ENCODE measurements around the gene TGM5.
"Not testable (repeated sequence)": the region's sequence is repeated elsewhere in the genome, so short reads cannot be mapped to it uniquely, and the experiment has no call there.

The TGM5 gene

DNA sequence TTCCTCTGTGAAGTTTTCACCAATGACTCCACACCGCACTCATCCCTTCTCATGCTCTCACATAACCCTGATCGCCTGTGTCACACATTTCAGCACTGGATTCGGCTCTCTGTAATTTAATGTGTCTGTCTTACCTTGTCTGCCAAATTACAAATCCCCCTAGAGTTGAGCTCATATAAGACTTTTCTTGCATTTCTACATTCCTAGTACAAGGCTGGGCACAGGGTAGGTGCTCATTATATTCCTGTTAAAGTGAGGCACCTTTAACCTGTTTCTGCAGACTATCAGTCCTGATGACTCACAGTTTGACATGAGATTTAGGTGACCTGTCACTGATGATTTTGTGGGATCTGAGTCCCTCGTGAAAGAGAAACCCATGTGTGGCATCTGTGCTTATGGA is 22.6 kb downstream of the TGM5 start:
- DNase-seq, result no peak

DNA sequence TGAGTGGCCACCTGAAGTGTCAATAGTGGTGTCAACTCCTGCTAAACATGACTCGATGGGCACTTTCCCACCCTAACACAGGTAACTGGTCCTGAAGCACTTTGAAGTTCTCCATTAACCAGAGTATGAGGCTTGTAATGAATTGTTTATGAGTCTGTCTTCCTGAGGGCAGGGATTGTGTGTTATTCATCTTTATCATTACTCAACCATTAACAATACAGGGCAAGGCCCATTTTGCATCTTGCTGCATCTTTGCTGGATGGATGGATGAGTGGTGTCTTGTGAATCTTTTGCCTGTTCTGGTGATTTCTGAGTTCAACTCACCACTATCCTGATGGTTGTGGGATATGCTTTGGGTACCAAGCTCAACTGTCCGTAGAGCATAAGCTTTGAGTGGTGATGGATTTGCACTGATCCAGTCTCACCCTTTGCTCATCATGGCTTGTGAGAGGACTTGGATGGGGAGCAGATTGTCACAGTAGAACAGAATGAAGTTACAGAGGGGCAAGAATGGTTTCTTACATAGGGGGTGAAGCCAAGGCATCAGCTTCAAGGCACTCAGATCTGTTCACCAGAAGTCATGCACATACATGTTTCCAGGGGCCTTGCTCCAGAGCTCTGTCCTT is 23.6 kb downstream of the TGM5 start:
- DNase-seq, result no peak

DNA sequence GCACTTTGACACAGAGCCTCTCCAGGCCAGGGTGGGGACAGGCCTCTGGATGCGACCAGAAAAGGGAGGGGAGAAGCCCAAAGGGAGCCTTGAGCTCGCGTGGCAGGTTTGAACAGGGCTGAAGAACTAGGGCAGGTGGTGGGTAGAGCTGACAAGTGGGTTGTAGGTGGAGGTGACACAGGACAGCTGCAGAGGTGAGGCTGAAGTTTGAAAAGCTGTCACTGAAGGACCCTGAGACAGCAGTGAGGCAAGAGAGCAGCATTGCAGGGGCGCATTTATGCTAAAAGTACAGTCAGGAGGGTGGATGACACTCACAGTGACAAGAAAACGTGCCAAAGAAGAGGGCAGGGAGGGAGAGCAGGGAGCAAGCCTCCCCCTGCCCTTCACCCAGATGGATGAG is 24.1 kb downstream of the TGM5 start:
- DNase-seq, result no peak

DNA sequence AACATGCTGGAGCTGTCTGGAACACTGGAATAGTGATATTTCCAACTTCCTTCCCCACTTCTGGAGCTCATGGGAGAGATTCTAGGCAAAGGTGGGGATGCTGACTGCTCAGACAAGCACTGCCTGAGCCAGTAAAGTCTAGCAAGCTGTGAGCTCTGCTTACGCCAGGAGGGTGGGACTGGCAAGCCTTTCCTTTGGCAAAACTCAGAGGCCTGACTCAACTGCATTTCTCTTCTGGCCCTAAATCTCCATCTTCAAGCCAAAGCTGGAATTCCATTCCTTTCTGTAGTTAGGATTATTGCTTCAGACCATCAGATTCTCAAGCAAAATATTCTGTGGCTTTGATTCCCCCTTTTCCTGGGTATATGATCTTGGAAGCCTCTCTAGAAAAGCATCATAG is 25.6 kb downstream of the TGM5 start:
- DNase-seq, result no peak

DNA sequence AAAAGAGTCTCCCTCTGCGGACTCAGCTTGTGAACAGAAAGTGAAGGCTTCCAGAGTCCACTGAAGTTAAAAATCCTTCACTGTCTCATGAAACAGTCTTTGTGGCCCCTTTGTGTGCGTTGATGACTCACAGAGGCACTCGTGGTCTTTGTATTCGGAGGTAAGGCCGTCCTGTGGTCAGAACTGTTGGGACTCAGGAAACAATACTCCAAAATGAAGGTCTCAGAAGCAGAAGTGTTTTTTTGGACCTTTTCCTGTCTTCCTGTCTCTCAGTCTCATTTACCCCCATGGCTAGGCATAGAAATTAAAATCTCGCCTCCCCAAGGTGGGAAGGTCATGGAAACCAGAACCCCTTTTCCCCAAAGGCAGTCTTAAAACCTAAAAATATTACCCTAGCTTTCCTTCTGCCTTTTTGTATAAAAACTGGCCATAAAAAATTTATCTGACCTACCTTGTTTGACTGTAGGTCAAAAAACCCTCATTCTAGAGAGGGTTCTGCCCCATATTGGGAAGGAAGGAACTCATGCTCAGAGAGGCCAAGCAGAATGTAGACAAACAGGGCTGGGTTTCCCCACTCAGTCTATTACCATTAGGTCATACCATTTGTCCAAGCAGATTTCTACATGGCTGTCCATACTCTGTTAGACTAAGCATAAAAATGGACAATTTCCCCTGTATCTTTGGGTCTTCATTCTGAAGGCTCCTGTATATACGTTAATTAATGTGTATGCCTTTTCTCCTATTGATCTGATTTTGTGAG is 26.8 kb downstream of the TGM5 start:
- no peak for DNase-seq

DNA sequence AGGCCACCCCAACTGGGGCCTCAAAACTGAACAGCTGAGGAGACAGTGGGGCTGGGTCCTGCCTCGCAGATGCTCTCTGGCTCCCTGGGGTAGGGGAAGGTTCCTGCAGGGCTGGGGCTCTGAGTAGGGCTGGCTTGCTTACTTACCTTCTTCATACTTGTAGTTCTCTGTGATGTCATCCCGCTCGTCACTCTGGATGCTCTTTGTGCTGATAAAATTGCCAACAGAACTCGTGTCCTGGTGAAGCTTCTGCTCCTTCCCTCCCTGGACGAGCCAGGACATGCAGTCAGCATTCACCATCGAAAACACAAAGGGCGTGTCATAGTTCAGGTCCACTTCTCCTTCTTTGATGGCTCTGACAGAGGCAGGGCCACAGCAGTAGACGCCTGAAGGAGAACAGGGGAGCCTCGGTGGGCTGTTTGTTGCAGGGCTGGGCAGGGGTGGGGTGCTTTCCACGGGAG is 28.0 kb downstream of the TGM5 start:
- DNase-seq, result no peak

DNA sequence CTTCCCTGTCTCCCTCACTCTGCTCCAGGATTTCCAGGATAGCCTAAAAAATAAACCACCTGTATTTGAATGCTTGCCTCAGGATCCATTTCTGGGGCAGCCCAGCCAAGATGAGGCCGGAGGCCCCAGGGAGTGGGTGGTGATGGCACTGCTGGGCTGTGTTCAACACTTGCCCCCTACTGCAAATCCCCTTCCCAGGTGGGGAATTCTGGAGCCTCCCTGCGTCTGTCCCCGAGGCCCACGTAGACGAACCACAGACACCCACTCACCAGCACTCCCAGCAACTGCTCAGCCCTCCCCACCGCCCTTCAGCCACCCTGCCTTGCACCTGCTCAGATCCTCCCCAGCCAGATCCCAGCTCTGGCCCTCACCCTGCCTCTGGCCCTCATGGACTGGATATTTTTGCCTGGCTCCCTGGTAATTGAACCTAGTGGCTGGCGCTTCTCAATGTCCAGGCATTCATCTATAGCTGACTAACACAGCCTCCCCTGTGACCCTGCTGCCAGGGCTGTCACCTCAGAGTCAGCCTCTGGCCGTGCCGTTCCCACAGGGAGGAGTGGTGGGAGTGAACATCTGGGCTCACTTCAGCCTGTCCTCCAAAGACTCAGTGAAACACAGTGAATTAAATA is 28.8 kb downstream of the TGM5 start:
- no peak for DNase-seq

DNA sequence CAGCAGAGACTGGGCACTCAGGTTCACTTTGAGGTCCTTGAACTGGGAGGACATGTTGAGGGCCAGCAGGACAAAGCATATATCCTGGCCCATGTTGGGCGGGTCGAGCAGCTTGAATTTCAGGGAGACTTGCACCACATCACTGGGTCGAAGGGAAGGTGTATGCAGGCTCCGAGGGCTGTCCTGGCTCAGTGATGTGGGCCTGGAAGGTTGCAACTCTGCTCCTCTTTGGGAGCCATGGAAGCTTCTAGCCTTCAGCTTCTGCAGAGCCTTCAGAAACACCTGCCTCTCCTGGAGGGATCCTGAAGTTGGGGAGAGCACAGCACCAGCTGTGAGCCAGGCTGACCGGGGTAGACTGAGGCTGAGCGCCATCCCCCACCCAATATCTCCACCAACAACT is 31.2 kb downstream of the TGM5 start:
- no peak for DNase-seq

DNA sequence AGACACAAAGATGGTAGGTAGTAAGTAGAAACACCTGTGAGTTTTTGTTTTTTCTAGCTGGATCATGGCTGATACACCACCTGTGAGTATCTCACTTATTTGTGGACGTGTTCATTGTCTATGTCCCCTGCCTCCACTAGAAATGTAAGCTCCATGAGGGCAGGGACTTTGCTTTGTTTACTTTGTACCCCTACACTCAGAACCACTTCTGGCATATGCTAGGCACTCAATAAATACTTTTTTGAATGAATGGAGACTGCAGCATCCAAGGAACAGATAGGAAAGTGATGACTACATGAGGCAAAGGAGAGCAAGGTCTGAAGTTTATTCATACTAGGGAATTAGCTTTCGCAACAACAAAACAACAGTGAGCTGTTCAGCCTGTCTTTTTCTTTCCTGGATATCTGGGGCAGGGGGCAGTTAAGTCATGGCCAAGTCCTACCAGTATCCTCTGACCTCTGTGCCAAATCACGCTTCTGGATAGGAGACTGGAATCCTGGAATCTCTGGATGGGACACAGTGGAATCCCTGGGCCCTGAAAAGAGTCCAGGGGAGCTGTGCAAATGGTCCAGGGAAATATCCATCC is 34.3 kb downstream of the TGM5 start:
- no peak for DNase-seq

DNA sequence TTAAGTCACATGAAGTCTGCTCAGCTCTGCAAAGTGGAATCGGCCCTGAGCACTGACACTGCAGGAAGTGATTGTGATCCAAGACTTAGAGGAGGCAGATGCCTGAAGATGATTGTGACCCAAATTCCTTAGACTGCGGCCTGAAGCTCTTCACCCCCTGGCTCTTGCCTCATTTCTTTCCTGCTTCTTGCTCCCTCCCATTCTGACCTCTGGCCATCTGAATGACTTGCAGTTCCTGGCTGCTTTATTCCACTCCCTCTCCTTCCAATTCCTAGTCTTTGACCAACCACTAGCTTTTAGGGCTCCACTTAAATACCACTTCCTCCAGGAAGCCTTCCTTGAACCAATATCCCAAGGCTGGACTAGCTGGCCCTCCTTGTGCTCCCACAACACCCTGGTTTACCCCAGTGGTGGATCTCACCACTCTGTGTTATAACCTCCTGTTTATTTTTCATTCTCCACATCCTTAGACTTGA is 36.0 kb downstream of the TGM5 start:
- no peak for DNase-seq

DNA sequence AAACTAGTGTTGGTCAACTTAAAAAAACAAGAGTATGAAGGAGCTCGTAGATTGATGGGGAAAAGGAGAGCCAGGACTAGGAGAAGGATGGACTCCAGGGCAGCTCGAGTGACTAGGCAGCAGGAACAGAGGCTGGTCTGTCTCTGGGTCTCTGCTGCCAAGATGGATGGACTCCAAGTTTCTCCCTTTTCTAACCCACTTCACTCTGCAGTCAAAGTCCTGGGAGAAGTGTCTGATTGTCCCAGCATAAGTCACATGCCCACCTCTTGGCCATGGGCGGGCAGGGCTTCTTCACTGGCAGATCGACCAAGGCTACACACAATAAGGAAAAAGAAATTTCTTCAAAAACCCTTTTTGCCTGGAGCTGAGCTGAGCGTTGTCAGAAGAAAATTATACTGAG is 36.8 kb downstream of the TGM5 start:
- DNase-seq, result no peak

DNA sequence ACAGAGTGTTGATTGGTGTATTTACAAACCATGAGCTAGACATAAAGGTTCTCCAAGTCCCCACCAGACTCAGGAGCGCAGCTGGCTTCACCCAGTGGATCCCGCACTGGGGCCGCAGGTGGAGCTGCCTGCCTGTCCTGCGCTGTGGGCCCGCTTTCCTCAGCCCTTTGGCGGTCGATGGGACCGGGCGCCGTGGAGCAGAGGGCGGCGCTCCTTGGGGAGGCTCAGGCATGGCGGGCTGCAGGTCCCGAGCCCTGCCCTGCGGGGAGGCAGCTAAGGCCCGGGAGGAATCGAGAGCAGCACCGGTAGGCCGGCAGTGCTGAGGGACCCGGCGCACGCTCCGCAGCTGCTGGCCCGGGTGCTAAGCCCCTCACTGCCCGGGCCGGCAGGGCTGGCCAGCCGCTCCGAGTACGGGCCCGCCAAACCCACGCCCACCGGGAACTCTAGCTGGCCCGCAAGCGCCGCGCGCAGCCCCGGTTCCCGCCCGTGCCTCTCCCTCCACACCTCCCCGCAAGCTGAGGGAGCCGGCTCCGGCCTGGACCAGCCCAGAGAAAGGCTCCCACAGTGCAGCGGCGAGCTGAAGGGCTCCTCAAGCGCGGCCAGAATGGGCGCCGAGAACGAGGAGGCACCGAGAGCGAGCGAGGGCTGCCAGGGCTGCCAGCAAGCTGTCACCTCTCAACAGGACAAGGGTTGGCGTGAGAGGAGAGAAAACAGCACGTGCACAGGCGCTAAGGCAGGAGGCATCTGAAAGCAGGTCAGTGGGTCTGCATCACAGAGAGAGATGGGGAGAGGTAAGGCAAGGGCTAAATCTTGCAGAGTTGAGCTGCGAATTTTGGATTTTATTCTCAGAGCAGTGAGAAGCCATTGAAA is 40.1 kb downstream of the TGM5 start:
- no peak for DNase-seq

DNA sequence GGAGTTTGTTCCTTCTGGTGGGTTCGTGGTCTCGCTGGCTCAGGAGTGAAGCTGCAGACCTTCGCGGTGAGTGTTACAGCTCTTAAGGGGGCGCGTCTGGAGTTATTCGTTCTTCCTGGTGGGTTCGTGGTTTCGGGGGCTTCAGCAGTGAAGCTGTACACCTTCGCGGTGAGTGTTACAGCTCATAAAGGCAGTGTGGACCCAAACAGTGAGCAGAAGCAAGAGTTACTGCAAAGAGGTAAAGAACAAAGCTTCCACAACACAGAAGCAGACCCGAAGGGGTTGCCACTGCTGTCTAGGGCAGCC is 40.8 kb downstream of the TGM5 start:
- DNase-seq, result not testable (repeated sequence)

DNA sequence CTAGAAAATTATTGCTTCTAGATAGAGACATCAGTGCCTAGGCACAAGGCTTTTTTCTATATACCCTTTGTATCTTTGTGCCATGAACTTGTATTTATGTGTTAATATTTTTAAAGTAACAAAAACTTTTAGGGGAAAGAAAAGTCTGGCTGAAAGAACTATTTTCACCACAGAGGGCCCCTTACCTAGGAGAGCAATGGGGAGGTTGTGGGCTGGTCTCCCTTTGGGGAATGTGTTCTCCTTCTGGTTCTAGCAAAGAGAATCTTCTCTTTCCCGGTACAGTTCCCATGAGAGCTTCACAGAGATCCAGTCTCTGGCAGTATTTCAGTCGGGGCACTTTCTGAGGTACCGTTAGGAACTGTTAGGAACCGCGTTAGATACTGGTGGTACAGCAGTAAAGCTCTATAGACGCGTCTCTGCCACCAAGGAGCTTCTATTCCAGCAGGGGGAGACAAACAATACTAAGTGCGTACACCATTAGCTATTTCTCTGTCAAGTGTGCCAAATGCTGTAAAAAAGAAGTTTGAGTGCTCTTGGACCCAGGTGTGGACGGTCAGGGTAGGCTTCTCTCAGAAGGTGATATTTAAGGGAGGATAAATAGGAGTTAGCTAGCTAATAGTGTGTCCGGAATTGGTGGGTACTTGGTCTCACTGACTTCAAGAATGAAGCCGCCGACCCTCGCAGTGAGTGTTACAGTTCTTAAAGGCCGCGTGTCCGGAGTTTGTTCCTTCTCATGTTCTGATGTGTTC is 41.4 kb downstream of the TGM5 start:
- peak; percentile 14 for DNase-seq

DNA sequence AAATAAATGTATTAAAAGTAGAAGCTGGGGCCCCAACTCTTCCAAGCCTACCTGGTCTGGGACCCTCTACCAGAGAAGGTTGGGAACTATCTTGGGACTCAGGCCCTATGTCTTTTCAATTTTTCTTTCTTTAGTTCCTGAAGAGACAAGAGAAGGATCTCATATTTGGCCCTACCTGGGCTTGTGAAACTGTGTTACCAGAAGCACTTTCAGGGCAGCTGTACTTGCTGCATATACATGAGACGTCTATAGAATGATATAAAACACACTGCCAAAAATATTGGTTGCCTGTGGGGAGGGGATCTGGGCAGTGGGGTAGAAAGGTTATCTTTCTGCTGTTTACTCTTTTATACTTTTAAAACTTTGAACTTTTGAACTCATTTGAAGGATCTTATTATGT is 45.3 kb downstream of the TGM5 start:
- no peak for DNase-seq

DNA sequence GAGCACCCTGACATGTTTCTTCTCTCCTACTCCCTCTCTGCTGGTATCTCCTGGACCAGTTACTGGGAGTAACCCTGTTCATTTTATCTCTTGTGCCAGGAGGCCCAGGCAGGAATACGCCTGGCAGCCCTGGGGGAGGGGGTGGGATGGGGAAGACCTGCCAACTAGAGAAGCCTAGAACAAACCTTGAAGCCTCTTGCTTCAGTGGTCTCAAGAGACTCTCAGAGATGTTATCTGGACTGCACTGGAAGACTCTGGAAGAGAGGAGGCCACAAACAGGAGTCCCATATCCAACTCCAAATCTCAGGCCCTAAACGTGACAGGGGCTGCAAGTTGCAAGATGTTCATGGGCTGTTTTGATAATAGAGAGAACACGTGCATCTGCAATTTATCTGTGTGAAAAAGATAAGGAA is 45.7 kb downstream of the TGM5 start, which contains the start of gene EPB42:
Gene EPB42, minus strand, starts transcription at position 28 of the 413 bp plus-strand sequence. CDS start 193 bp downstream, outside the sequence.
- no peak for DNase-seq

DNA sequence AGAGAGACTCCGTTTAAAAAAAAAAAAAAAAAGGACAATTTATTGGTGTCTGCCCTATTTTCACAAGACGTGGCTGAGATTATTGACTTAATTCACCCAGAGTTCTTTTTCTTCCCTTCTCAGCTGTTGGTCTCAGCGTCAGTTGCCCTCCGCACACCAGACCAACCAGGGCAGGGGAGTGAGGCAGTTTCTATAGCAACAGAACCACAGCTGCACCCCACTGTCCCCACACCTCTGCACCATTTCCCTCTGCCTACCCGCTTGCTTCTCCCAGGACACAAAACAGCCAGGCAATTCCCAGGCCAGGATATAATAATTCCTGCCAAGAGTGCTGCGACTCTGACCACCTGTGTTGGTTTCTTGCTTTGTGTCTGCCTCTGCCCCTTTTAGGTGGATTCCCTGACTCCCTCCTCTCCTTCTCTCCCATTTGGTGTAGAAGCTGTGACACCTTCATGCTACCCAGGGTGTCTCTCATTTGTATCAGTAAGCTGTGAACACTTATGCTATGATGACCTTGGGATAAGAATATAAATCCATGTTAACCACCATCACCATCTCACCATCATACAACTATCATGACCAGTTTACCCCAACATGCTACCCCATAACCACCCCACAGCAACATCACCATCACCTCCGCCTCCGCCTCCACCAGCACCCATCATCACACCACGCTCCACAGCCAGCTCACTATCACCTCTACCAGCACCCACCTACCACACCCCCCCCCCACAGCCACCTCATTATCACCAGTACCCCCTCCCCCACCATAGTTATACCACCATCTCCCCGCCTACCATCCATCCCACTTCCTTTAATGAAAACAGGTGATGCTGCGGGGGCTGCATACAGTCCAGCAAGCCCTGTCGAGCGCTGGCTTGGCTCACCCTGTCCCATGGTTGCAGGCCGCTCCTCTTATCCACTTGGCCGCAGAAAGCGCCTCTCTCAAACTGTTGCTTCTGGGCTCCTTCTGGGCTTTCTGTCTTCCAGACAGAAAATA is 46.5 kb downstream of the TGM5 start:
- DNase-seq, result no peak

DNA sequence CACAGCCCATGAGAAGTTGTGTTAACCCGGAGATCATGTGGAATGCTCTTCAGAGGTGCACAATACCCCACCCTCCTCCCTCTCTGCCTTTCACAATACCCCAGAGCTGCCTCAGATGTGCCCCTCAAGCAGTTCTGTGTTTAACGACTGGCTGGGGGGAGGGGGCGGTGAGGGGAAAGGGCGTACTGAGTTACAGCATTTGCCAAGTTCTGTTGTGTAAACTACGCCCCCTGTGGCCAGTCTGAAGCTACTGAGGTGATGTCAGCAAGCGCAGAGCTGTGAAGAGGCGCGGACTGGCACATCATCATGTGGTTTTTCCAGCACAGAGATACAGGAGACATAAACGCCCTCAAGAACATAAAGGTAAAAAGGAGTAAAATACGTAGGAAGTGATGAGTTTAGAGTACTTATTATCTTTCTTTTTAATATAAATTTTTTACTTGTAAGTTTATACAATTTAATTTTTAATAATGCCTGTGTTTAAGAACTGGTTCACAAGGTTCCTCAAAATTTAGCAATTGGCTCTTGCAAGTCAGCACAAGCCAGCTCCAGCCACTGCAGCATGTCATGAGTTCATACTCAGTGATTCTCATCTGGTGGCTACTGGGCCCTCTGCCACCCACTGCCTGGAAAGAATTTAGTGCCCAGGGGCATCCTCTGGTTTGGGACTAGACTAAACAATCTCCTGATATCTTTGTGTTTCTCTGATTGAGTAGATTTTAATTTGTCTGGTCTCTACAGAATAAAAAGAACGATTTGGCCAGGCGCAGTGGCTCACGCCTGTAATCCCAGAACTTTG is 47.6 kb downstream of the TGM5 start:
- no peak for DNase-seq

DNA sequence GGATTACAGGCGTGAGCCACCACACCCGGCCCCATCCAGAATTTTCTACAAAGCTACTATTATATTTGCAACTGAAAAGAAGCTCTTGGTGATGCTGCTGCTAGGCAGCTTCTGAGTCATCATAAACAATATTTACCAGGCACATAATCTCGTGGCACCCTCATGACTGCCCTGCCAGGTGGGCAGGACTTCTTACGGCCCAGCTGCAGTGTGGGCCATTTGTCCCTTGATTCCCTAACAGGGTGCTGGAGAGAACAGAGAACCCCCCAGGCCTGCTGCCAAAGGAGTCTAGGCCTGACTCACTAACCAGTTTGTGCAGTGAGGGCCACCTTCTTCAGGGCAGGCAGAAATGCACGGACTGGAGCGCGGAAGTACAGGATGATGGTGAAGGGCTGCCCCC is 50.8 kb downstream of the TGM5 start:
- no peak for DNase-seq

All from T-helper 9 cell (primary cell).